ELF-1 (cell line): ENCODE measurements around the gene SUZ12.
"Not testable (repeated sequence)": the region's sequence is repeated elsewhere in the genome, so short reads cannot be mapped to it uniquely, and the experiment has no call there.

ENCODE experiments used
- DNase-seq: peaks from one replicate; pipeline ENCODE4 v3.0.0-alpha.2; 2016; ENCODE audit warnings: low read depth, low spot score

Gene SUZ12

GRCh38 chr17:31936615-31937609 is at the start of gene SUZ12:
Gene SUZ12, plus strand, starts transcription at chr17:31937007. Its CDS starts 240 bp downstream, at chr17:31937247.
- peak; percentile 95 for DNase-seq

GRCh38 chr17:31888124-31888523 is 48.7 kb upstream of the SUZ12 start:
- no peak for DNase-seq

GRCh38 chr17:31900877-31901276 is 35.9 kb upstream of the SUZ12 start:
- DNase-seq: no peak

- no peak for DNase-seq
These were observed 34.1 kb upstream of the SUZ12 start for GRCh38 chr17:31902693-31903092.

- no peak for DNase-seq
These were observed 33.4 kb upstream of the SUZ12 start for GRCh38 chr17:31903401-31903800.

- DNase-seq: no peak
These were observed 29.4 kb upstream of the SUZ12 start for GRCh38 chr17:31907342-31907962.

- no peak for DNase-seq
These were observed 28.4 kb upstream of the SUZ12 start for GRCh38 chr17:31908386-31908785.

GRCh38 chr17:31912705-31913104 is 24.1 kb upstream of the SUZ12 start:
- not testable (repeated sequence) for DNase-seq

- DNase-seq: no peak
These were observed 21.2 kb upstream of the SUZ12 start for GRCh38 chr17:31915456-31916100.

GRCh38 chr17:31916491-31917064 is 20.2 kb upstream of the SUZ12 start:
- DNase-seq: peak; percentile 39

GRCh38 chr17:31917065-31917529 is 19.7 kb upstream of the SUZ12 start:
- DNase-seq: no peak

- DNase-seq: not testable (repeated sequence)
These were observed 19.1 kb upstream of the SUZ12 start for GRCh38 chr17:31917721-31918120.

- DNase-seq: no peak
These were observed 18.1 kb upstream of the SUZ12 start for GRCh38 chr17:31918701-31919128.

GRCh38 chr17:31919802-31920525 is 16.8 kb upstream of the SUZ12 start:
- DNase-seq: no peak

GRCh38 chr17:31926100-31926729 is 10.6 kb upstream of the SUZ12 start:
- DNase-seq: no peak

GRCh38 chr17:31931756-31932155 is 5.1 kb upstream of the SUZ12 start:
- no peak for DNase-seq

GRCh38 chr17:31935512-31935911 is 1.3 kb upstream of the SUZ12 start:
- DNase-seq: no peak

- not testable (repeated sequence) for DNase-seq
These were observed 1.3 kb downstream of the SUZ12 start for GRCh38 chr17:31937926-31938641.

GRCh38 chr17:31941916-31942315 is 5.1 kb downstream of the SUZ12 start:
- not testable (repeated sequence) for DNase-seq

GRCh38 chr17:31942396-31942795 is 5.6 kb downstream of the SUZ12 start:
- DNase-seq: not testable (repeated sequence)
